Endothelial cell (in vitro differentiated cells): ENCODE results near the gene CAST. TPM values are rescaled to one million over a fixed set of nuclear protein-coding genes. Genes with fewer than 3 reads are reported as not detected.

ENCODE experiments used
- DNase-seq: peaks from one replicate; pipeline ENCODE4 v3.0.0; 2021; ENCODE audit warnings: low spot score
- H3K27ac Mint-ChIP-seq: one replicate; pipeline ENCODE4 v1.8.0; 2021; ENCODE audit warnings: mixed read lengths, inconsistent platforms; ENCODE audit not compliant: unreplicated experiment
- H3K27me3 Mint-ChIP-seq: one replicate; pipeline ENCODE4 v1.8.0; 2021; ENCODE audit warnings: mild to moderate bottlenecking, moderate library complexity, mixed read lengths, inconsistent platforms; ENCODE audit not compliant: unreplicated experiment
- H3K36me3 Mint-ChIP-seq: one replicate; pipeline ENCODE4 v1.8.0; 2021; ENCODE audit warnings: mild to moderate bottlenecking, low read depth, mixed read lengths, inconsistent platforms; ENCODE audit not compliant: unreplicated experiment
- H3K4me1 Mint-ChIP-seq: one replicate; pipeline ENCODE4 v1.8.0; 2021; ENCODE audit warnings: mild to moderate bottlenecking, mixed read lengths, inconsistent platforms; ENCODE audit not compliant: unreplicated experiment
- H3K4me3 Mint-ChIP-seq: one replicate; pipeline ENCODE4 v1.8.0; 2021; ENCODE audit warnings: mild to moderate bottlenecking, mixed read lengths, inconsistent platforms; ENCODE audit not compliant: unreplicated experiment
- H3K9me3 Mint-ChIP-seq: one replicate; pipeline ENCODE4 v1.8.0; 2021; ENCODE audit warnings: mixed read lengths, inconsistent platforms; ENCODE audit not compliant: unreplicated experiment
- CTCF ChIP-seq: fragments of 200-600 bp; sonication (generic); IDR thresholded peaks from one replicate; pipeline ENCODE4 v1.5.0; 2021; ENCODE audit warnings: antibody characterized with exemption; ENCODE audit not compliant: unreplicated experiment
- total RNA-seq: library from RNA; stranded (reverse); fragmentation: NEBNext Ultra II Directional; extraction: Animal tissue kit (Norgen Biotek cat#: 25700); gene quantifications from one replicate; pipeline ENCODE4 v1.2.1, GENCODE V29; 2021; ENCODE audit not compliant: unreplicated experiment

CAST gene
- total RNA-seq, 1 donor from 2014 or later: 105 TPM

GRCh38 chr5:96775050-96775449, 112.9 kb downstream of the CAST start:
- Mint-ChIP-seq H3K4me3 (no peak overlapping the region), H3K9me3 (no peaks in the 10 kb centered on the region), H3K4me1 (no peaks in the 10 kb centered on the region), H3K27me3 (no peaks in the 10 kb centered on the region), H3K36me3 (peaks cover 23% of the 10 kb centered on the region), H3K27ac (no peak overlapping the region)
- DNase-seq: no peak
- no peak for TF ChIP-seq CTCF

DNA sequence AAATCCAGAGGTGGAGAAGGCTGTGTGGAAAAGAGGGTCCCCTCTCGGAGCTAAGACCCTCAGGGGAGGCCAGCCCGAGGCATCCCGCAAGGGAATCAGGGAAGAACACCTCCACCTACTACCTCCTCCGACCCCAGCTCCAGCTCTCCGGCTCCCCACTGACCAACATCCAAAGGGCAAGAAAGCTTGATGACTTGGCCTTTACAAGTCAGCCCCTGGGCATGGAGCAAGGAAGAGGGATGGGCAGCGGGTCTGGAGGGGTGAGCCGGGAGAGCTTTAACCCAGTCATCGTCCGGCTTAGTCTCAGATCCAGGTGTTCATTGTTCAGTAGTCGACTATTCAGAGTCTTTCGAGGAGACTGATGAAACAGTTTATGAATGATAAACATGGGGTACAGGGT, 113.5 kb downstream of the CAST start:
- no peaks in the 10 kb centered on the region for H3K9me3 Mint-ChIP-seq
- no peaks in the 10 kb centered on the region for H3K4me1 Mint-ChIP-seq
- H3K27ac Mint-ChIP-seq: no peak overlapping the region
- H3K27me3 Mint-ChIP-seq: no peaks in the 10 kb centered on the region
- TF ChIP-seq CTCF: no peak
- no peak for DNase-seq
- H3K36me3 Mint-ChIP-seq: peaks cover 20% of the 10 kb centered on the region
- no peak overlapping the region for H3K4me3 Mint-ChIP-seq

DNA sequence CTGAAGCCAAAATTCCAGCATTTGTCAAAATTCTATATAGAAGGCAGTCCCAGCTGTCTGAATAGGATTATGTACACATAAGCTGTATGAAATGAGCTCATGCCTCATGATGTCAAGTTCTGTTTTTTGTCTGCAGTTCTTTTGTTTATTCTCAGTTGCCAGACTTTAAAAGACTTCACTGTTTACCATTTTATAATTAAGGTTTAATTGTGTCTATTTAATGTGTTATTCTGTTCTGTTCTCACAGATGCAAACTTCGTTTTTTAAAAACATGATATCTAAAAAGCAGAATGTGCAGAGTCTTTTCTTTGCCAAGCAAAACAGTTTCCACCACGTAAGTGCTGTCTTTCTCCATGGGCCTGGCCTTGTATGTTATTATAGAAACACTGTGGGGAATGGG, 114.4 kb downstream of the CAST start:
- Mint-ChIP-seq H3K36me3 (peaks cover 14% of the 10 kb centered on the region), H3K27me3 (no peaks in the 10 kb centered on the region), H3K27ac (no peak overlapping the region), H3K9me3 (no peaks in the 10 kb centered on the region), H3K4me3 (no peak overlapping the region), H3K4me1 (no peaks in the 10 kb centered on the region)
- no peak for DNase-seq
- no peak for TF ChIP-seq CTCF

GRCh38 chr5:96778409-96778808, 116.2 kb downstream of the CAST start:
- Mint-ChIP-seq H3K4me1 (no peaks in the 10 kb centered on the region), H3K9me3 (no peaks in the 10 kb centered on the region), H3K27me3 (no peaks in the 10 kb centered on the region), H3K36me3 (peaks cover 19% of the 10 kb centered on the region), H3K27ac (no peak overlapping the region), H3K4me3 (no peak overlapping the region)
- no peak for DNase-seq
- no peak for TF ChIP-seq CTCF

GRCh38 chr5:96780626-96781025, 118.5 kb downstream of the CAST start:
- Mint-ChIP-seq H3K4me3 (no peak overlapping the region), H3K36me3 (peaks cover 22% of the 10 kb centered on the region), H3K27me3 (no peaks in the 10 kb centered on the region), H3K27ac (no peak overlapping the region), H3K4me1 (no peaks in the 10 kb centered on the region), H3K9me3 (no peaks in the 10 kb centered on the region)
- no peak for DNase-seq
- no peak for TF ChIP-seq CTCF
